HepG2 (cell line): ENCODE results near the gene DGUOK. TPM values are rescaled to one million over a fixed set of nuclear protein-coding genes. Genes with fewer than 3 reads are reported as not detected.
A peak's percentile ranks its signal among the peaks of the same experiment; 100 is the strongest.

Experiments
- CHCHD3 ChIP-seq: sonication (generic); formaldehyde crosslinking; IDR thresholded peaks from 2 replicates; pipeline ENCODE4 v1.8.0; 2022; ENCODE audit warnings: mild to moderate bottlenecking, missing genetic modification reagents, moderate library complexity
- DMAP1 ChIP-seq: IDR thresholded peaks from 2 replicates; pipeline ENCODE4 v1.6.1; 2016
- GABPB1 ChIP-seq: IDR thresholded peaks from 2 replicates; pipeline ENCODE4 v1.6.1; 2016; ENCODE audit warnings: mild to moderate bottlenecking, missing genetic modification reagents, moderate library complexity, missing compliant biosample characterization
- GATAD2A ChIP-seq: IDR thresholded peaks from 2 replicates; pipeline ENCODE4 v1.6.1; 2016
- KLF15 ChIP-seq: sonication (generic); formaldehyde crosslinking; IDR thresholded peaks from 2 replicates; pipeline ENCODE4 v1.8.1; 2023; ENCODE audit warnings: borderline replicate concordance, mild to moderate bottlenecking, inconsistent platforms, missing genetic modification reagents, mixed read lengths
- NBN ChIP-seq: fragments of 450-650 bp; conservative IDR thresholded peaks from 2 replicates; pipeline ENCODE4 v1.6.1; 2017
- PAWR ChIP-seq: sonication (generic); formaldehyde crosslinking; IDR thresholded peaks from 2 replicates; pipeline ENCODE4 v1.4.0; 2020; ENCODE audit warnings: missing genetic modification reagents, mild to moderate bottlenecking, borderline replicate concordance
- PCBP2 ChIP-seq: fragments of 200-400 bp; formaldehyde crosslinking; optimal IDR thresholded peaks from 2 replicates; pipeline ENCODE3; 2018; ENCODE audit warnings: low read length, low read depth; ENCODE audit not compliant: poor library complexity, severe bottlenecking
- RBM39 ChIP-seq: fragments of 200-400 bp; formaldehyde crosslinking; IDR thresholded peaks from one replicate; pipeline ENCODE4 v1.6.1; 2018; ENCODE audit warnings: antibody characterized with exemption, mild to moderate bottlenecking, low read depth, low read length; ENCODE audit not compliant: poor library complexity, severe bottlenecking
- REXO4 ChIP-seq: sonication (generic); formaldehyde crosslinking; IDR thresholded peaks from 2 replicates; pipeline ENCODE4 v1.8.0; 2022; ENCODE audit warnings: missing genetic modification reagents, mild to moderate bottlenecking, borderline replicate concordance
- SALL2 ChIP-seq: sonication (generic); formaldehyde crosslinking; IDR thresholded peaks from 2 replicates; pipeline ENCODE4 v1.8.1; 2023; ENCODE audit warnings: mild to moderate bottlenecking, missing genetic modification reagents, inconsistent platforms
- SETDB1 ChIP-seq: sonication (generic); formaldehyde crosslinking; IDR thresholded peaks from 2 replicates; pipeline ENCODE4 v1.5.1; 2020; ENCODE audit warnings: missing genetic modification reagents, mild to moderate bottlenecking, borderline replicate concordance
- ZNF230 ChIP-seq: sonication (generic); formaldehyde crosslinking; IDR thresholded peaks from 2 replicates; pipeline ENCODE4 v1.4.0; 2020; ENCODE audit warnings: mild to moderate bottlenecking, missing genetic modification reagents
- ZNF24 ChIP-seq: fragments of 450-650 bp; IDR thresholded peaks from 2 replicates; pipeline ENCODE4 v1.6.1; 2017; ENCODE audit warnings: antibody characterized with exemption, mild to moderate bottlenecking
- ZNF441 ChIP-seq: sonication (generic); formaldehyde crosslinking; IDR thresholded peaks from 2 replicates; pipeline ENCODE4 v1.7.0; 2021; ENCODE audit warnings: missing genetic modification reagents, borderline replicate concordance
- ZNF496 ChIP-seq: sonication (generic); formaldehyde crosslinking; IDR thresholded peaks from 2 replicates; pipeline ENCODE4 v1.8.1; 2023; ENCODE audit warnings: mild to moderate bottlenecking, moderate library complexity, missing genetic modification reagents; ENCODE audit not compliant: insufficient replicate concordance
- ZNF546 ChIP-seq: sonication (generic); formaldehyde crosslinking; conservative IDR thresholded peaks from 2 replicates; pipeline ENCODE4 v1.8.1; 2023; ENCODE audit warnings: mild to moderate bottlenecking, missing genetic modification reagents
- ZSCAN22 ChIP-seq: sonication (generic); formaldehyde crosslinking; IDR thresholded peaks from 2 replicates; pipeline ENCODE4 v1.4.0; 2020; ENCODE audit warnings: mild to moderate bottlenecking, missing genetic modification reagents
- polyA plus RNA-seq, 8 experiments: library from polyadenylated mRNA; depleted of rRNA in 3 of 8; stranded (reverse) in 7 of 8; unstranded in 1 of 8; fragments of >200 nt; fragmentation: Illumina TruSeq in 4 of 8; extraction: Trizol in 4 of 8; gene quantifications; 2 replicates each; pipeline versions ENCODE4 v1.2.1 to v1.2.3, GENCODE V29; 2011 to 2016; ENCODE audit warnings: low read depth in 4 of 8, missing spikeins in 1 of 8, mixed read lengths in 1 of 8; ENCODE audit not compliant: insufficient read depth in 1 of 8
- total RNA-seq, 5 experiments: library from RNA; depleted of rRNA; stranded (reverse); fragments of >200 nt; fragmentation: Illumina TruSeq; extraction: Trizol; gene quantifications; 2 replicates each; pipeline ENCODE4 v1.2.3, GENCODE V29; 2016; ENCODE audit warnings: low read depth in 1 of 5
- TF ChIP-seq, protein P1 (sequence below): sonication (generic); formaldehyde crosslinking; IDR thresholded peaks from 2 replicates; pipeline ENCODE4 v1.5.1; 2020; ENCODE audit warnings: missing genetic modification reagents, mild to moderate bottlenecking, borderline replicate concordance
- TF ChIP-seq, protein P2 (sequence below): conservative IDR thresholded peaks from 2 replicates; pipeline ENCODE4 v1.6.1; 2018; ENCODE audit warnings: missing genetic modification reagents
- TF ChIP-seq, protein P3 (sequence below): sonication (generic); formaldehyde crosslinking; IDR thresholded peaks from 2 replicates; pipeline ENCODE4 v1.4.0; 2020; ENCODE audit warnings: missing genetic modification reagents
- TF ChIP-seq, protein P4 (sequence below): sonication (generic); formaldehyde crosslinking; IDR thresholded peaks from 2 replicates; pipeline ENCODE4 v1.4.0; 2020; ENCODE audit warnings: missing genetic modification reagents

DGUOK gene
- total and polyA plus RNA-seq, 2 of the 13 experiments (the other 11 are each of a cell fraction or from before 2014, with no cell fraction given): 105 to 137 TPM

DNA sequence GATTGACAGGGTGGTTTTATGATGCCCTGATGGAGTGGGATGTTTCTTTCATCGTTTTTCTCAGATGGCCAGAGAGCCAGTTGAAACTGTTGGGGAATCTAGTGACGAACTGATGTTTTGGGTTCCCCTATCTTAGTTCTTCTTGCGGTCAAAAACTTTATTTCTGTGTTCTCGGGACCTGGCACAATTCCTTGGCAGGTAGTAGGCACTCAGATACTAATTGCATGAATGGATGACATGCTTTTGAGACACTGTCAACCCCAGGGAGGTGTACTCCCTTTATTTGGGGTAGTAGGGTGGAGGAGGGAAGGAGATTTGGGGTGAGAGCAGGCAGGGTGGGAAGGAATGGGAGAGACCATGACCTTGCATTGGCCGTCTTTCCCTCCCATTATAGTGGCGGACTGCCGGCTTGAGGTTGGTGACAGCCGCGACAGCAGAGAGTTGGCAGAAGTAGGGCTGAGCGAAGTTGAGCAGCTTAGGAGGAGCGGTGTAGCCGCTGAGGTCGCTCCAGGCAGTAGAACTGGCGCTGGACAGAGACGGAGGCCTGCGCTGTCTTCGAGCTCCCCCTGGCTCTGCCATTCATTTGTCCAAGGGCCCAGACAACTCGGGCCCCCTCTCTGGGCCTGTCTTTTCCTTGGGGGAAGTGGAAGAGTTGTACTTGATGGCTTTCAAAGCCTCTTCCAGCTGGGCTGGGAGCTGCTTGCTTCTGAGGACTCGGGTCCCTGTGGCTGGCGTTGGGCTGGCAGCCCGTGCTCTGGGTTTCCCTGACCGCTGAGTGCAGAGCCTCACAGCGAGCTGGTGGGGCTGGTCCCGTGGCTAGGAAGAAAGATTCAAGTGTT lies 60.6 kb downstream of the DGUOK start (continued):
- TF ChIP-seq PCBP2 (no peak), CHCHD3 (CRISPR knock-in tag) (no peak), ZNF496 (CRISPR knock-in tag) (no peak), REXO4 (no peak), ZSCAN22 (no peak), PAWR (CRISPR knock-in tag) (no peak), GABPB1 (CRISPR knock-in tag) (no peak), KLF15 (CRISPR knock-in tag) (no peak), DMAP1 (CRISPR knock-in tag) (no peak), ZNF441 (CRISPR knock-in tag) (no peak), RBM39 (no peak), GATAD2A (CRISPR knock-in tag) (no peak), SETDB1 (CRISPR knock-in tag) (no peak), ZNF24 (no peak), NBN (no peak), SALL2 (no peak), ZNF546 (no peak), ZNF230 (0 out of 2 replicates have a peak, but pooled peaks have one; percentile 43)
- TF ChIP-seq, protein P1, sequence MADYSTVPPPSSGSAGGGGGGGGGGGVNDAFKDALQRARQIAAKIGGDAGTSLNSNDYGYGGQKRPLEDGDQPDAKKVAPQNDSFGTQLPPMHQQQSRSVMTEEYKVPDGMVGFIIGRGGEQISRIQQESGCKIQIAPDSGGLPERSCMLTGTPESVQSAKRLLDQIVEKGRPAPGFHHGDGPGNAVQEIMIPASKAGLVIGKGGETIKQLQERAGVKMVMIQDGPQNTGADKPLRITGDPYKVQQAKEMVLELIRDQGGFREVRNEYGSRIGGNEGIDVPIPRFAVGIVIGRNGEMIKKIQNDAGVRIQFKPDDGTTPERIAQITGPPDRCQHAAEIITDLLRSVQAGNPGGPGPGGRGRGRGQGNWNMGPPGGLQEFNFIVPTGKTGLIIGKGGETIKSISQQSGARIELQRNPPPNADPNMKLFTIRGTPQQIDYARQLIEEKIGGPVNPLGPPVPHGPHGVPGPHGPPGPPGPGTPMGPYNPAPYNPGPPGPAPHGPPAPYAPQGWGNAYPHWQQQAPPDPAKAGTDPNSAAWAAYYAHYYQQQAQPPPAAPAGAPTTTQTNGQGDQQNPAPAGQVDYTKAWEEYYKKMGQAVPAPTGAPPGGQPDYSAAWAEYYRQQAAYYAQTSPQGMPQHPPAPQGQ: no peak
- TF ChIP-seq, protein P2, sequence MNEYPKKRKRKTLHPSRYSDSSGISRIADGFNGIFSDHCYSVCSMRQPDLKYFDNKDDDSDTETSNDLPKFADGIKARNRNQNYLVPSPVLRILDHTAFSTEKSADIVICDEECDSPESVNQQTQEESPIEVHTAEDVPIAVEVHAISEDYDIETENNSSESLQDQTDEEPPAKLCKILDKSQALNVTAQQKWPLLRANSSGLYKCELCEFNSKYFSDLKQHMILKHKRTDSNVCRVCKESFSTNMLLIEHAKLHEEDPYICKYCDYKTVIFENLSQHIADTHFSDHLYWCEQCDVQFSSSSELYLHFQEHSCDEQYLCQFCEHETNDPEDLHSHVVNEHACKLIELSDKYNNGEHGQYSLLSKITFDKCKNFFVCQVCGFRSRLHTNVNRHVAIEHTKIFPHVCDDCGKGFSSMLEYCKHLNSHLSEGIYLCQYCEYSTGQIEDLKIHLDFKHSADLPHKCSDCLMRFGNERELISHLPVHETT (CRISPR knock-in tag): no peak
- TF ChIP-seq, protein P3, sequence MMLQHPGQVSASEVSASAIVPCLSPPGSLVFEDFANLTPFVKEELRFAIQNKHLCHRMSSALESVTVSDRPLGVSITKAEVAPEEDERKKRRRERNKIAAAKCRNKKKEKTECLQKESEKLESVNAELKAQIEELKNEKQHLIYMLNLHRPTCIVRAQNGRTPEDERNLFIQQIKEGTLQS: no peak
- TF ChIP-seq, protein P4, sequence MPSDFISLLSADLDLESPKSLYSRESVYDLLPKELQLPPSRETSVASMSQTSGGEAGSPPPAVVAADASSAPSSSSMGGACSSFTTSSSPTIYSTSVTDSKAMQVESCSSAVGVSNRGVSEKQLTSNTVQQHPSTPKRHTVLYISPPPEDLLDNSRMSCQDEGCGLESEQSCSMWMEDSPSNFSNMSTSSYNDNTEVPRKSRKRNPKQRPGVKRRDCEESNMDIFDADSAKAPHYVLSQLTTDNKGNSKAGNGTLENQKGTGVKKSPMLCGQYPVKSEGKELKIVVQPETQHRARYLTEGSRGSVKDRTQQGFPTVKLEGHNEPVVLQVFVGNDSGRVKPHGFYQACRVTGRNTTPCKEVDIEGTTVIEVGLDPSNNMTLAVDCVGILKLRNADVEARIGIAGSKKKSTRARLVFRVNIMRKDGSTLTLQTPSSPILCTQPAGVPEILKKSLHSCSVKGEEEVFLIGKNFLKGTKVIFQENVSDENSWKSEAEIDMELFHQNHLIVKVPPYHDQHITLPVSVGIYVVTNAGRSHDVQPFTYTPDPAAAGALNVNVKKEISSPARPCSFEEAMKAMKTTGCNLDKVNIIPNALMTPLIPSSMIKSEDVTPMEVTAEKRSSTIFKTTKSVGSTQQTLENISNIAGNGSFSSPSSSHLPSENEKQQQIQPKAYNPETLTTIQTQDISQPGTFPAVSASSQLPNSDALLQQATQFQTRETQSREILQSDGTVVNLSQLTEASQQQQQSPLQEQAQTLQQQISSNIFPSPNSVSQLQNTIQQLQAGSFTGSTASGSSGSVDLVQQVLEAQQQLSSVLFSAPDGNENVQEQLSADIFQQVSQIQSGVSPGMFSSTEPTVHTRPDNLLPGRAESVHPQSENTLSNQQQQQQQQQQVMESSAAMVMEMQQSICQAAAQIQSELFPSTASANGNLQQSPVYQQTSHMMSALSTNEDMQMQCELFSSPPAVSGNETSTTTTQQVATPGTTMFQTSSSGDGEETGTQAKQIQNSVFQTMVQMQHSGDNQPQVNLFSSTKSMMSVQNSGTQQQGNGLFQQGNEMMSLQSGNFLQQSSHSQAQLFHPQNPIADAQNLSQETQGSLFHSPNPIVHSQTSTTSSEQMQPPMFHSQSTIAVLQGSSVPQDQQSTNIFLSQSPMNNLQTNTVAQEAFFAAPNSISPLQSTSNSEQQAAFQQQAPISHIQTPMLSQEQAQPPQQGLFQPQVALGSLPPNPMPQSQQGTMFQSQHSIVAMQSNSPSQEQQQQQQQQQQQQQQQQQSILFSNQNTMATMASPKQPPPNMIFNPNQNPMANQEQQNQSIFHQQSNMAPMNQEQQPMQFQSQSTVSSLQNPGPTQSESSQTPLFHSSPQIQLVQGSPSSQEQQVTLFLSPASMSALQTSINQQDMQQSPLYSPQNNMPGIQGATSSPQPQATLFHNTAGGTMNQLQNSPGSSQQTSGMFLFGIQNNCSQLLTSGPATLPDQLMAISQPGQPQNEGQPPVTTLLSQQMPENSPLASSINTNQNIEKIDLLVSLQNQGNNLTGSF (CRISPR knock-in tag): no peak
